HFFc6 (cell line): ENCODE measurements around the gene MCC. TPM values are rescaled to one million over a fixed set of nuclear protein-coding genes. Genes with fewer than 3 reads are reported as not detected.

Experiments
- DNase-seq: peaks from one replicate; pipeline ENCODE4 v3.0.0-alpha.2; 2018
- H3K27ac Mint-ChIP-seq: 2 replicates; pipeline ENCODE4 v1.8.0; 2020; ENCODE audit warnings: mild to moderate bottlenecking, mixed read lengths
- H3K27me3 Mint-ChIP-seq: 2 replicates; pipeline ENCODE4 v1.8.0; 2021; ENCODE audit warnings: mild to moderate bottlenecking, moderate library complexity, mixed read lengths; ENCODE audit not compliant: insufficient read depth
- H3K36me3 Mint-ChIP-seq: 2 replicates; pipeline ENCODE4 v1.8.0; 2021; ENCODE audit warnings: low read depth, mixed read lengths
- H3K4me1 Mint-ChIP-seq: 2 replicates; pipeline ENCODE4 v1.8.0; 2020; ENCODE audit warnings: low read depth, mixed read lengths
- H3K4me3 Mint-ChIP-seq: 2 replicates; pipeline ENCODE4 v1.8.0; 2020; ENCODE audit warnings: mild to moderate bottlenecking, moderate library complexity, mixed read lengths
- H3K9me3 Mint-ChIP-seq: 2 replicates; pipeline ENCODE4 v1.8.0; 2020; ENCODE audit warnings: mild to moderate bottlenecking, mixed read lengths
- CTCF ChIP-seq: fragments of 200-600 bp; sonication (generic); IDR thresholded peaks from 2 replicates; pipeline ENCODE4 v1.5.0; 2021; ENCODE audit warnings: antibody characterized with exemption, mild to moderate bottlenecking
- total RNA-seq, 6 experiments: library from RNA; stranded (reverse); fragmentation: NEBNext Ultra II Directional; extraction: Animal tissue kit (Norgen Biotek cat#: 25700); gene quantifications; 2 replicates in 1 of 6; 3 replicates in 5 of 6; pipeline ENCODE4 v1.2.3, GENCODE V29; 2021

MCC gene
- total RNA-seq, 6 experiments from 2014 or later: 2.5 to 4.9 (median 3.0) TPM

- no peak for TF ChIP-seq CTCF
- no peaks in the 10 kb centered on the region for H3K36me3 Mint-ChIP-seq
- peak; percentile 49 for DNase-seq
- H3K4me1 Mint-ChIP-seq: peaks cover 21% of the 10 kb centered on the region
- no peak overlapping the region for H3K27ac Mint-ChIP-seq
- no peak overlapping the region; the same call in 1 of the 2 replicates for H3K4me3 Mint-ChIP-seq
- H3K9me3 Mint-ChIP-seq: 0 out of 2 replicates have a peak, but pooled peaks cover 4% of the 10 kb centered on the region
- peaks cover 19% of the 10 kb centered on the region for H3K27me3 Mint-ChIP-seq
Observed at GRCh38 chr5:113505181-113505580, 16.9 kb upstream of the MCC start.

- Mint-ChIP-seq H3K27me3 (peaks cover 15% of the 10 kb centered on the region), H3K4me1 (peaks cover 12% of the 10 kb centered on the region), H3K9me3 (0 out of 2 replicates have a peak, but pooled peaks cover 4% of the 10 kb centered on the region), H3K4me3 (no peak overlapping the region), H3K27ac (no peak overlapping the region), H3K36me3 (no peaks in the 10 kb centered on the region)
- TF ChIP-seq CTCF: no peak
- no peak for DNase-seq
Observed at GRCh38 chr5:113503146-113503545, 14.9 kb upstream of the MCC start.

- DNase-seq: no peak
- no peak for TF ChIP-seq CTCF
Observed at GRCh38 chr5:113502073-113502472, 13.8 kb upstream of the MCC start.

GRCh38 chr5:113495422-113495841 lies 7.2 kb upstream of the MCC start:
- Mint-ChIP-seq H3K27ac (no peak overlapping the region), H3K4me1 (peaks cover 13% of the 10 kb centered on the region; the same call in 1 of the 2 replicates), H3K27me3 (peaks cover 14% of the 10 kb centered on the region), H3K9me3 (peaks cover 10% of the 10 kb centered on the region), H3K4me3 (no peak overlapping the region), H3K36me3 (peaks cover 7% of the 10 kb centered on the region)
- no peak for TF ChIP-seq CTCF
- no peak for DNase-seq

More at GRCh38 chr5:113502073-113502472, 13.8 kb upstream of the MCC start:
- H3K4me1 Mint-ChIP-seq: peaks cover 10% of the 10 kb centered on the region
- H3K27me3 Mint-ChIP-seq: peaks cover 13% of the 10 kb centered on the region
- H3K9me3 Mint-ChIP-seq: 0 out of 2 replicates have a peak, but pooled peaks cover 4% of the 10 kb centered on the region
- no peaks in the 10 kb centered on the region for H3K36me3 Mint-ChIP-seq
- no peak overlapping the region for H3K4me3 Mint-ChIP-seq
- H3K27ac Mint-ChIP-seq: no peak overlapping the region

- no peak for TF ChIP-seq CTCF
- Mint-ChIP-seq H3K4me3 (no peak overlapping the region), H3K36me3 (peaks cover 17% of the 10 kb centered on the region), H3K27ac (no peak overlapping the region), H3K4me1 (peaks cover 33% of the 10 kb centered on the region), H3K9me3 (peaks cover 20% of the 10 kb centered on the region), H3K27me3 (peaks cover 18% of the 10 kb centered on the region)
- no peak for DNase-seq
Observed at GRCh38 chr5:113493446-113493845, 5.2 kb upstream of the MCC start.

GRCh38 chr5:113491022-113491421 lies 2.8 kb upstream of the MCC start:
- TF ChIP-seq CTCF: no peak
- no peak overlapping the region for H3K27ac Mint-ChIP-seq
- peaks cover 18% of the 10 kb centered on the region for H3K27me3 Mint-ChIP-seq
- peaks cover 20% of the 10 kb centered on the region for H3K9me3 Mint-ChIP-seq
- H3K4me3 Mint-ChIP-seq: no peak overlapping the region
- peaks cover 42% of the 10 kb centered on the region for H3K4me1 Mint-ChIP-seq
- peaks cover 17% of the 10 kb centered on the region for H3K36me3 Mint-ChIP-seq
- DNase-seq: no peak
